HEK293T (cell line): ENCODE data around the gene GPR17.

ENCODE experiments used
- BHLHE40 ChIP-seq: fragments of 450-650 bp; IDR thresholded peaks from 2 replicates; pipeline ENCODE4 v1.6.1; 2016; ENCODE audit warnings: mild to moderate bottlenecking, moderate library complexity, borderline replicate concordance
- ELF4 ChIP-seq: fragments of 450-650 bp; IDR thresholded peaks from 2 replicates; pipeline ENCODE4 v1.6.1; 2017; ENCODE audit warnings: antibody characterized with exemption
- FOXM1 ChIP-seq: fragments of 450-650 bp; IDR thresholded peaks from 2 replicates; pipeline ENCODE4 v1.6.1; 2017; ENCODE audit warnings: mild to moderate bottlenecking, borderline replicate concordance
- HDGF ChIP-seq: fragments of 450-650 bp; IDR thresholded peaks from 2 replicates; pipeline ENCODE4 v1.6.1; 2017; ENCODE audit warnings: antibody characterized with exemption, borderline replicate concordance
- LEF1 ChIP-seq: fragments of 450-650 bp; IDR thresholded peaks from 2 replicates; pipeline ENCODE4 v1.6.1; 2017; ENCODE audit warnings: mild to moderate bottlenecking, borderline replicate concordance
- SP1 ChIP-seq: fragments of 450-650 bp; IDR thresholded peaks from 2 replicates; pipeline ENCODE4 v1.6.1; 2017
- TARDBP ChIP-seq: fragments of 450-650 bp; IDR thresholded peaks from 2 replicates; pipeline ENCODE4 v1.6.1; 2016

GRCh38 chr2:127636248-127637235, 9.4 kb upstream of the GPR17 start:
- no peak for TF ChIP-seq SP1
- TF ChIP-seq FOXM1: no peak
- TF ChIP-seq BHLHE40: no peak
- TF ChIP-seq TARDBP: no peak
- TF ChIP-seq ELF4: no peak
- no peak for TF ChIP-seq HDGF
- no peak for TF ChIP-seq LEF1
